Measurements from ENCODE around the gene LPCAT1. TPM values are rescaled to one million over a fixed set of nuclear protein-coding genes. Genes with fewer than 3 reads are reported as not detected.

The LPCAT1 gene
- total and polyA plus RNA-seq, 10 of the 15 experiments (the other 5 are each of a cell fraction or from before 2014, with no cell fraction given): 2.3 to 109 (median 72.7) TPM

DNA sequence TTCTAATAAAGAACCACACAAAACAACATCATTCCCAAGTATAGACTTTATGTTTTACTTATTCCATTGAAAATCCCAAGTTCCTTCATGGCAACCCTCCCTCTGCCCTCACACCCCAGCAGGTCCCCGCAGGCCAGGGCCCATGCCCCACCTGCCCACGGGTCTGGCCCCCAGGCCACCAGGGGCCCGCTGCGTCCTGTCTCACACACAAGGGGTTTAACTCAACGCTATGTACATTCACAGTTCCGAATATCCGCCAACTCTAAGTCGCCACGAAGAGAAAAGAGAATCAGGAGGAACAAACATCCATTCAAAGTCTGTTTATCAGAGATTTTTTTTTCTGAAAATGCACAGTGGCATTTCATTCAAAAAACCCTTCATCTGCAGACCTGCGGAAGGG, 62.4 kb downstream of the LPCAT1 start (continued):
- TF ChIP-seq BACH1 (IDR thresholded peaks at IDR 0.05; ENCODE audit: borderline replicate concordance): no peak
- TF ChIP-seq, protein P1, sequence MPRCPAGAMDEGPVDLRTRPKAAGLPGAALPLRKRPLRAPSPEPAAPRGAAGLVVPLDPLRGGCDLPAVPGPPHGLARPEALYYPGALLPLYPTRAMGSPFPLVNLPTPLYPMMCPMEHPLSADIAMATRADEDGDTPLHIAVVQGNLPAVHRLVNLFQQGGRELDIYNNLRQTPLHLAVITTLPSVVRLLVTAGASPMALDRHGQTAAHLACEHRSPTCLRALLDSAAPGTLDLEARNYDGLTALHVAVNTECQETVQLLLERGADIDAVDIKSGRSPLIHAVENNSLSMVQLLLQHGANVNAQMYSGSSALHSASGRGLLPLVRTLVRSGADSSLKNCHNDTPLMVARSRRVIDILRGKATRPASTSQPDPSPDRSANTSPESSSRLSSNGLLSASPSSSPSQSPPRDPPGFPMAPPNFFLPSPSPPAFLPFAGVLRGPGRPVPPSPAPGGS (IDR thresholded peaks at IDR 0.05; ENCODE audit: borderline replicate concordance, insufficient read depth, low read depth, low read length, poor library complexity, severe bottlenecking): no peak
- TF ChIP-seq, protein P2, sequence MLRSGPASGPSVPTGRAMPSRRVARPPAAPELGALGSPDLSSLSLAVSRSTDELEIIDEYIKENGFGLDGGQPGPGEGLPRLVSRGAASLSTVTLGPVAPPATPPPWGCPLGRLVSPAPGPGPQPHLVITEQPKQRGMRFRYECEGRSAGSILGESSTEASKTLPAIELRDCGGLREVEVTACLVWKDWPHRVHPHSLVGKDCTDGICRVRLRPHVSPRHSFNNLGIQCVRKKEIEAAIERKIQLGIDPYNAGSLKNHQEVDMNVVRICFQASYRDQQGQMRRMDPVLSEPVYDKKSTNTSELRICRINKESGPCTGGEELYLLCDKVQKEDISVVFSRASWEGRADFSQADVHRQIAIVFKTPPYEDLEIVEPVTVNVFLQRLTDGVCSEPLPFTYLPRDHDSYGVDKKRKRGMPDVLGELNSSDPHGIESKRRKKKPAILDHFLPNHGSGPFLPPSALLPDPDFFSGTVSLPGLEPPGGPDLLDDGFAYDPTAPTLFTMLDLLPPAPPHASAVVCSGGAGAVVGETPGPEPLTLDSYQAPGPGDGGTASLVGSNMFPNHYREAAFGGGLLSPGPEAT (IDR thresholded peaks at IDR 0.05; ENCODE audit: low read depth): no peak
- TF ChIP-seq NFYB (IDR thresholded peaks at IDR 0.05; ENCODE audit: insufficient read depth, low read depth, low read length): no peak
- no peak for TF ChIP-seq SREBF1 (IDR thresholded peaks at IDR 0.05; ENCODE audit: low read length)

DNA sequence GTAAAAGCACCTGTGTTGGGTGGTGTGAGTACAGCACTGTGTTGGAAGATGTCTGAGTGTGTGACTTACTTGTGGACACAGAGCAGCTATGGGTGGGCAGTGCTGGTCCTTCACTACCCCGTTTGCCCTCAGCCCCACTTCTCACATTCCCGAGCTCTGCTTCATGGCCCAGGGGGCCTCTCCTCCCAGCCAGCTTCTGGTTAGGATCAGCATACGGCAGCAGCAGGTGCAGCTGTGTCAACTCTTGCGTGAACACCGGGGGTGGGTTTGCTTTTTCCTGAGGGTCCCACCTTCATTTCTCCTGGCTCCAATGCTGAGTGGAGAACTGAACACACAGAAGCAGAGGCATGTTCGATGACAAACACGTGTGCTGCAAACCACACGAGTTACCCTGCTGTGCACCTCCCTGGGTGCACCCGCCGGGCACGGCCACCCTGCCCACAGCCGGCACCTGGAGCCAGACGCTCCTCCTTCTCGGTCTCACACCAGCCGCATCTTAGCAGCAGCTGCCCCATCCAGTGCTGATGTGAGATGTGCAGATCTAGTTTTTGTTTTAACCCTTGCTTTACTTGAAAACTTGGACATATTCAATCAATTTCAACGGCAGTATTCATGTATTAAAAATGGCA, 63.6 kb downstream of the LPCAT1 start:
- POLR2A ChIA-PET: no interaction called here
- intact Hi-C loops (cut with micrococcal nuclease; ENCODE audit: unreplicated experiment) (no loop called here), in situ Hi-C loops (cut with MboI) (no loop called here)
- WGBS (ENCODE audit: insufficient coverage, insufficient replicate concordance, low lambda C conversion rate, missing lambda C conversion rate): 94% methylated on average over 12 of the region's 16 CpGs
- H3K4me3 ChIP-seq: no peak overlapping the region
- peaks cover 16% of the 10 kb centered on the region for H3K9me3 ChIP-seq (replicated peaks; ENCODE audit: control insufficient read depth, insufficient read depth, low read length)
- SMC1A ChIA-PET (ENCODE audit: uncharacterized antibody, unreplicated experiment): no interaction called here
- H4K20me1 ChIP-seq (ENCODE audit: control insufficient read depth, insufficient read depth): no peaks in the 10 kb centered on the region
- RAD21 ChIA-PET (ENCODE audit: unreplicated experiment): interaction anchor here (1.0 kb wide), 1 partner anchor 20 kb away, joined by 3 read pairs; no protein-coding TSS in a partner anchor
- no peak for DNase-seq (ENCODE audit: low read depth, low spot score)
- peak; percentile 43 for ATAC-seq
- H3K4me1 ChIP-seq (ENCODE audit: control insufficient read depth, insufficient read depth, low read length): no peaks in the 10 kb centered on the region
- peaks cover 20 to 27% of the 10 kb centered on the region in 2 experiments for H3K36me3 ChIP-seq (ENCODE audit: control insufficient read depth in 2 of 2, insufficient read depth in 2 of 2, low read length in 1 of 2)
- no TSS peak for BruUV-seq (replicated peaks)
- no peak overlapping the region for H3K27ac ChIP-seq (ENCODE audit: control insufficient read depth, insufficient read depth)
- CTCF ChIA-PET: interaction anchor here (0.6 kb wide), 1 partner anchor 251 kb away, joined by 4 read pairs; no protein-coding TSS in a partner anchor
- H3K4me2 ChIP-seq (ENCODE audit: control insufficient read depth, insufficient read depth): no peak overlapping the region
- H3K27me3 ChIP-seq (replicated peaks in 1 of 2; ENCODE audit: control insufficient read depth in 2 of 2, insufficient read depth in 2 of 2, low read length in 1 of 2): no peaks in the 10 kb centered on the region
- H2AFZ ChIP-seq (ENCODE audit: control insufficient read depth, low read depth, low read length): no peak overlapping the region
- no peak for FAIRE-seq
- H3K9ac ChIP-seq (ENCODE audit: control insufficient read depth, insufficient read depth, low read length): no peak overlapping the region
- TF ChIP-seq POLR2A (IDR thresholded peaks at IDR 0.05; ENCODE audit: low read depth, low read length) (peak; percentile 15; the same call in 1 of the 2 replicates), ZBED1 (IDR thresholded peaks at IDR 0.05; ENCODE audit: borderline replicate concordance) (peak; percentile 39; the same call in 1 of the 2 replicates), MEF2B (IDR thresholded peaks at IDR 0.05; ENCODE audit: partially characterized antibody, poor library complexity, severe bottlenecking) (no peak), STAT1 (conservative IDR thresholded peaks at IDR 0.05) (no peak), SUZ12 (IDR thresholded peaks at IDR 0.05; ENCODE audit: unreplicated experiment) (no peak), BHLHE40 (IDR thresholded peaks at IDR 0.05; ENCODE audit: borderline replicate concordance in 1 of 2, low read depth in 2 of 2, low read length in 1 of 2) (no peak), POLR2AphosphoS2 (IDR thresholded peaks at IDR 0.05; ENCODE audit: low read depth, low read length) (0 out of 2 replicates have a peak, but pooled peaks have one; percentile 29)
- TF ChIP-seq, protein P3, sequence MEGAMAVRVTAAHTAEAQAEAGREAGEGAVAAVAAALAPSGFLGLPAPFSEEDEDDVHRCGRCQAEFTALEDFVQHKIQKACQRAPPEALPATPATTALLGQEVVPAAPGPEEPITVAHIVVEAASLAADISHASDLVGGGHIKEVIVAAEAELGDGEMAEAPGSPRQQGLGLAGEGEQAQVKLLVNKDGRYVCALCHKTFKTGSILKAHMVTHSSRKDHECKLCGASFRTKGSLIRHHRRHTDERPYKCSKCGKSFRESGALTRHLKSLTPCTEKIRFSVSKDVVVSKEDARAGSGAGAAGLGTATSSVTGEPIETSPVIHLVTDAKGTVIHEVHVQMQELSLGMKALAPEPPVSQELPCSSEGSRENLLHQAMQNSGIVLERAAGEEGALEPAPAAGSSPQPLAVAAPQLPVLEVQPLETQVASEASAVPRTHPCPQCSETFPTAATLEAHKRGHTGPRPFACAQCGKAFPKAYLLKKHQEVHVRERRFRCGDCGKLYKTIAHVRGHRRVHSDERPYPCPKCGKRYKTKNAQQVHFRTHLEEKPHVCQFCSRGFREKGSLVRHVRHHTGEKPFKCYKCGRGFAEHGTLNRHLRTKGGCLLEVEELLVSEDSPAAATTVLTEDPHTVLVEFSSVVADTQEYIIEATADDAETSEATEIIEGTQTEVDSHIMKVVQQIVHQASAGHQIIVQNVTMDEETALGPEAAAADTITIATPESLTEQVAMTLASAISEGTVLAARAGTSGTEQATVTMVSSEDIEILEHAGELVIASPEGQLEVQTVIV (IDR thresholded peaks at IDR 0.05; ENCODE audit: borderline replicate concordance, partially characterized antibody): no peak
- no peaks in the 10 kb centered on the region for H3K79me2 ChIP-seq (ENCODE audit: control insufficient read depth, insufficient read depth, low read length)
